Middle frontal gyrus (tissue), 1 donor: ENCODE data around the gene TTLL9.
"Not testable (repeated sequence)": the region's sequence is repeated elsewhere in the genome, so short reads cannot be mapped to it uniquely, and the experiment has no call there.

Experiments
- DNase-seq: peaks from one replicate; pipeline ENCODE4 v3.0.0-alpha.2; 2015; ENCODE audit warnings: low spot score; ENCODE audit errors: extremely low spot score

TTLL9 gene

DNA sequence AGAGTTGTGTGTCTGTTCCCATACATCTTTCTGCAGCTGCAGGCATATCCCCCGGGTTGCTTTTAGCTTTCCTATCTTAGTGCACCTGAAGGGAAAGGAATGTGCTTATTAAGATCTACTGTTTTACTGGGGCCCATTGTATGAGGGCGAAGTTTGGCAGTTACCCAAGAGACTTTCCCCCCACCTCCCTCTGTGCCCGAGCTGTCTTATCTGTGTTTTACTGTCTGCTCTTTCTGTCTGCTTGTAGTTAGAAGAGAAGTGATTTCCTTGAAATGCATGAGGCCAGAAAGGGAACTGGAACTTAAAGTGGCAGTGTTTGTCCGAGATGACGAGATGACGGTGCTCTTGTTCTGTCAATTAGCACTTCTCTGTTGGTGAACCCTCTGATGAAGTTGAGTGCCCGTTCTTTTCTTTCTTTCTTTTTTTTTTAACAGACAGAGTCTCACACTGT is 47.6 kb downstream of the TTLL9 start:
- DNase-seq, result not testable (repeated sequence)

DNA sequence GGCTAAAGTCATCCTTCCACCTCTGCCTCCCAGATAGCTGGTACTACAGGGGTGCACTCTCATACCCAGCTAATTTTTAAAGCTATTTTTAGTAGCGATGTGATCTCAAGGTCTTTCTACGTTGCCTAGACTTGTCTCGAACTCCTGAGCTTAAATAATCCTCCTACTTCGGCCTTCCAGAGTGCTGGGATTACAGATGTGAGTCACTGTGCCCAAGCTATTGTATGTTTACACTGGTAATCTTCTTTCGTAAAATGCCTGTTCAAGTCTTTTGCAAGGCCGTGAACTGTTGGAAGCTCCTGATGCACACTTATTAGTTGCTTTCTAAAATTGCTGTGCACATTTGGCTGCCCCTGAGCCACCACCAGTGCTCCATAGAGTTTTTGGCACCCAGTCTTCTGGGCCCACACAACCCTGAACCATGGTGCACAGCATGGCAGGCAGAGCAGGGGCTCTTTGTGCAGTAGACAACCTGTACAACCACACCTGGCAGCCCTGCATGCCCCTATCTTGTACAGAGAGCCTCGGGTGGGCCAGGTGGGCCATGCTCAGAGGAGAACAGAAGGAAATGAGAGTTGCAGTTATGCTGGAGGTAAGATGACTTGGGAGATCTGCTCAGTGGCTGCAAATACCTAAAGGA is 48.2 kb downstream of the TTLL9 start:
- no peak for DNase-seq

DNA sequence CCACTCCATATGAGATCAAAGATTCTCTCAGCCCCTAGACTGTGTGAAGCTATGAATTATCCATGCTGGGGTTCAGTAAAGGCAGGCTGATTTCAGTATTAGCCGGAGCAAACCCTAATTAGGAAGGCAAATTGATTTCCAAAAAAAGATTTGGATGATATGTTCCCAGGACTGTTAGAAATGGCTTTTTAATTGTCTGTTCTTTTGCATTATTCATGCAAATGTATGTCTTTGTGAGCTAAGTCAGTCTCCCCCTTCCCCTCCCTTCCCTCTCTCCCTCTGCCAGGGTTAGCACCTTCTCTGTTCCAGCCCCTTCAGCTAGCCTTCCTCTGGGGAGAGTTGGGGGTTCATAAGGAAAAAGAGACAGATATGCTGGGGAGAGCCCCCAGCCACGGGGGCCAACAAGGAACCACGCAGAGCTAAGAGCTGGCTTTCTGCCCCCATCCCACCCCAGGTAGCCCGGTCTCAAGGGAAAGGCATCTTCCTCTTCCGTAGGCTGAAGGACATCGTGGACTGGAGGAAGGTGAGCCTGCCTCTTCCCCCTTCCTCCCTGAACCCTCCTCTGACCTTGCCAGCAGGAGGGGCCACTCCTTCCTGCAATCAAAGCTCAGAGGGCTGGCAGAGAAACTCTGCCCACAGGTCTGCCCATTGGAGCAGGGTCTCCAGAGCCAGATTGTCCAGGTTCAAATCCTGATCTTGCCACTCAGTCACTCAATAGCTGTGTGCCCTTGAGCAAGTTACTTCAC is 49.1 kb downstream of the TTLL9 start:
- DNase-seq, result no peak

DNA sequence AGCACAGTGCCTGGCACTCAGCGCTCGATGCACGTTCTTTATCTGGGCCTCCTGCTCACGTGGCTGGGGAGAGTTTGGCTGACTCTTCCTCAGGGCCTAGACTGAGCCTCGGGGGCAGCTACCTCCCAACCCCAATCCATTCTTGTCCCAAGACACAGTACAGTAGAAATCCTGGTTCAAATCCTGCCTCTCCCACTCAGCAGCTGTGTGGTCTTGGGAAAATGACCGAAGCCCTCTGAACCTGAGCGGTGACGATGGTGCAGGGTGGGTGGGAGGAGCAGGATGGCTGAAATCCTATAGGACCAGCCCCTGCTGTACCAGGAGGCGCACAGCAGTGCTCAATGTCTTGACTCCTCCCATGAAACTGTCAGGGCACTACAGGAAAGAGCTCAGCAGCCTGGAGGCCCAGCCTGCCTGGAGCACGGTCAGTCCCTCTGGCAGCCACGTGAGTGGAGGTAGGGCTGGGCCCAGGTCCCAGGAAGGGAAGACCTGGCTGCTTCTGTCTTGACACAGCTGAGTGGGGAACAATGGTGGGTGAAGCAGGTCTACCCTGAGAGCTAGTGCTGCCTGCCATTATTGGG is 49.9 kb downstream of the TTLL9 start:
- no peak for DNase-seq

DNA sequence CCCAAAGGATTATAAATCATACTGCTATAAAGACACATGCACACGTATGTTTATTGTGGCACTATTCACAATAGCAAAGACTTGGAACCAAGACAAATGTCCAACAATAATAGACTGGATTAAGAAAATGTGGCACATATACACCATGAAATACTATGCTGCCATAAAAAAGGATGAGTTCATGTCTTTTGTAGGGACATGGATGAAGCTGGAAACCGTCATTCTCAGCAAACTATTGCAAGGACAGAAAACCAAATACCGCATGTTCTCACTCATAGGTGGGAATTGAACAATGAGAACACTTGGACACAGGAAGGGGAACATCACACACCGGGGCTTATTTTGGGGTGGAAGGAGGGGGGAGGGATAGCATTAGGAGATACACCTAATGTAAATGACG is 51.0 kb downstream of the TTLL9 start:
- not testable (repeated sequence) for DNase-seq

DNA sequence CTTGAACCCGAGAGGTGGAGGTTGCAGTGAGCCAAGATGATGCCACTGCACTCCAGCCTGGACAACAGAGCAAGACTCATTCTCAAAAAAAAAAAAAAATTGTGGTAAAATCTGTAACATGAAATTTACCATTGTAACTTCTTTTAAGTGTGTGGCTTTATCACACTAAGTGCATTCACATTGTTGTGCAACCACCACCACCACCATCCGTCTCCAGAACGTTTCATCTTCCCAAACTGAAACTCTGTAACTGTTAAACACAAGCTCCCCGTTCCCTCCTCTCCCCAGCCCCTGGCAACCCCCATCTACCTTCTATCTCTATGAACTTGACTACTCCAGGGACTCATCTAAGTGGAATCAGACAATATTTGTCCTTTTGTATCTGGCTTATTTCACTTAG is 51.7 kb downstream of the TTLL9 start:
- no peak for DNase-seq

DNA sequence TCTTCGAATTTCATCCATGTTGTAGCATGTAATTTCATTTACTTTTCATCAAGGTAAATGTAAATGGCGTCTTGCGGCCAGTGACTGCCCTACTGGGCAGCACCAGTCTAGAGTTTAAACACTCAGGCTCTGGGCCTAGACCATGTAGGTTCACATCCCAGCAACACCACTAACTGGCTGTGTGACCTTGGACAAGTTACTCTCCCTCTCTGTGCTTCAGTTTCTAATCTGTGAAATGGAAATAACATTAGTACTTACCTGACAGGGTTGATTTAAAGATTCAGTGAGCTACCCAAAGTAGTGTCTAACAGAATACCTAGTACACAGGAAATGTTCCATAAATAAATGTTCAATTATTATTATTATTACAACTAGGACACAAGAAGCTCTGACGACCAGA is 52.2 kb downstream of the TTLL9 start:
- DNase-seq, result no peak

DNA sequence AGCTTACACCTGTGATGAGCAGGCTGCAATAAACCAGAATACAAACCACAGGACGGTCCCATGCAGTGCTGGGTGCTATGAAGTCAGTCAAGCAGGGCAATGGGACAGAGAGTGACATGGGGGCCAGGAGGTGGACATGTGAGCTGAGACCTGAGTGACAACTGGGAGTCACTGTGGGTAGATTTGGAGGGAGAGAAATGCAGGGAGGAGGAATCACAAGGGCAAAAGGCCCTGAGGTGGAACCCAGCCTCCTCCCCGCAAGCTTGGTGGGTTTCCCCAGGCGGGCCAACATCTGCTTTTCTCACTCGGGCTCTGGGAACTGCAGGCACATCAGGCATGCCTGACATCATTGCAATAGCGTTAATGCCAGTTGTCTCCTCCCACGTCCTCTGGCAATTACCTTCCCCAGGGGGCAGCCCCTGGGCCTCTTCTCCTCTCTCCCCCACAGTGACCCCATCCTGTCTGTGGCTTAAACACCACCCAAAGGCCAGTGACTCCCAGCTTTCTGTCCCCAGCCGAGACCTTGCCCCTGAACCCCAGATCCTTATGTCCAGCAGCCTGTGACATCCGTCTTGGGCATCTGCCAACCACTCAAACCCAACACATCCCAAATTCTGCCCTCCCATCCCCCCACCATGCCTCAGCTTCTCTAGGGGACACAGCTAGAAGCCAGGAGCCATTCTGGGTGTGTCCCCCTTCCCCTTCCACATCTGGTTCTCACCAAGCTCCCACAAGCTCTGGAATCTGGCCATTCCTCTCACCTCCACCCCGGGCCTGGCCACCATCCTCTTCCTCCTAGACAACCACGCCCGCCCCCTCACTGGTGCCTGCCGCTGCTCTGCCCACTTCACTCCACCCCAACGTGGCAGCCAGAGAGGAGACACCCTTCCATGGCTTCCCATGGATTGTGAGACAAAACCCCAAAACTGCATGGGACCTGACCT is 53.2 kb downstream of the TTLL9 start:
- no peak for DNase-seq

DNA sequence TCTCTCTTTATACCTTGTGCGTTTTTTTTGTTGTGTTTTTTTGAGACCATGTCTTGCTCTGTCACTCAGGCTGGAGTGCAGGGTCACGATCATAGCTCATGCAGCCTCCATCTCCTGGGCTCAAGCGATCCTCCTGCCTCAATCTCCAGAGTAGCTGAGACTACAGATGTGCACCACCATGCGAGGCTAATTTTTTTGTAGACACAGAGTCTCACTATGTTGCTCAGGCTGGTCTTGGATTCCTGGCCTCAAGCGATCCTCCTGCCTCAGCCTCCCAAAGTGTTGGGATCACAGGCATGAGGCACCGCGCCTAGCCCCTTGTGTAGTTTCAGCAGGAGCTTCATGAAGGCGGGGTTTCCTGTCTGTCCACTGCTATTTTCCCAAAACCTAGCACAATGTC is 54.1 kb downstream of the TTLL9 start:
- DNase-seq, result no peak

DNA sequence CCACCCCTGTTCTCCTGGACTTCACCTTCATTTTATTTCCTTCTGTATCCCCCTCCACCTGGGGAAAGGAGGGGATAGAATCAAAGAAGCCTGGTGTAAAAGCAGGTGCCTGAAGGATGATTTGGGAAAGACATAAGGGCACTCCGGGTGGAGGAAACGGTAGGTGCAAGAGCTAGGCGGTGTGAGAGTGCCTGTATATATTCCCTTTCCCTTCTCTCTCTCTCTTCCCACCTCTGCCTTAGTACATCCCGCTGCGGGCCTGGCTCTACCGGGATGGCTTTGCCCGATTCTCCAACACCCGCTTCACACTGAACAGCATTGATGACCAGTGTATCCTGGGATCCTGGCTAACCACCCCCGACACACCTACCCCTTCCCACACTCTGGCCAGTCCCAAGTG is 55.2 kb downstream of the TTLL9 start:
- DNase-seq, result no peak

DNA sequence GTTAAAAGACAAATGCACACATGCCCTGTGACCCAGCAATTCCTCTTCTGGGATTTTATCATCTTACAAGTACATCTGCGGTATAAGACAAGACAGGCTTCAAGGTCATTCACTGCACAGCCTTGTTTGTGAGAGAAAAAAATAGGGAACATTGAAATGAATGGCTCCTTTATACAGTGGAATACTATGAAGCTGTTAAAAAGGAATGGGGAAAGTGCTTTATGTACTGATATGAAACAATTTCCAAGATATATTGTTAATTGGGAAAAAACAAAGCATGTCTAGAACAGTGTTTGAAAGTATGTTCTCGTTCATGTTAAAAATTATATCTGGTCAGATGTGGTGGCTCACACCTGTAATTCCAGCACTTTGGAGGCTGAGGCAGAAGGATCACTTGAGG is 56.1 kb downstream of the TTLL9 start:
- no peak for DNase-seq

DNA sequence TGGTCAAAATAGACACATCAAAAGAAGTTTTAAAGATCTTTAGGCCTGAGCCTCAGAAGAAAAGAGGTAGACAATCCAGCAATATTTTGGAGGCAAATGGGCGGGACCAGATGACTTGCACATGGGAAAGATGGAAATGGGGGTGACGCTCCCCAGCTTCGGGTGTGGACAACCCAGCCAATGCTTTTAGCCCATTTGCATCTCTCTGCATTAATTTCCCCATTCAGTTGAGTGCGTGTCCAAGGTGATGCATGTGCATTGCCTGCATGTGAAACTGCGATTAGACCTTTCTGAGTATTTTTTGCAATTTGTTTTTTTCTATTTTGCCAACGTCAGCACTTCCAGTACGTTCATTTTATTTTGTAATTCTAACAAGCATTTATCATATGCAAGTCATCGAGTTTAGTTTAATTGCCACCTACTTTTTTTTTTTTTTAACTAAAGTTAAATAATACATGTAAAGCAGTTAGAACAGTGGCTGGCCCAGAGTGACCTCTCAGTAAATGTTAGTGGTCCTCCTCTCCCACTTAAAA is 57.3 kb downstream of the TTLL9 start:
- no peak for DNase-seq

DNA sequence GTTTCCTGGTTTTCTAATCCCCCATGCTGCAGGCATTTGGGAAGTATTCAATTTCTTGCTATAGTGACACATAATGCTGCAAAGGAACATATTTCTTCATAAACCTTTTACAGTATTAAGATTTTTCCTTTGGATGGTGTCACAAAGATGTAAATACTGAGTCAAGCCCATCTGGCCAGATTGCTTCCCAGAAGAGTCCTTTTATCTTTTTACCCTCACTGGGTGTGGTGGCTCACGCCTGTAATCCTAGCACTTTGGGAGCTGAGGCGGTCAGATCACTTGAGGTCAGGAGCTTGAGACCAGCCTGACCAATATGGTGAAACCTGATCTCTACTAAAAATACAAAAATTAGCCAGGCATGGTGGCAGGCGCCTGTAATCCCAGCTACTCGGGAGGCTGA is 59.2 kb downstream of the TTLL9 start:
- not testable (repeated sequence) for DNase-seq

DNA sequence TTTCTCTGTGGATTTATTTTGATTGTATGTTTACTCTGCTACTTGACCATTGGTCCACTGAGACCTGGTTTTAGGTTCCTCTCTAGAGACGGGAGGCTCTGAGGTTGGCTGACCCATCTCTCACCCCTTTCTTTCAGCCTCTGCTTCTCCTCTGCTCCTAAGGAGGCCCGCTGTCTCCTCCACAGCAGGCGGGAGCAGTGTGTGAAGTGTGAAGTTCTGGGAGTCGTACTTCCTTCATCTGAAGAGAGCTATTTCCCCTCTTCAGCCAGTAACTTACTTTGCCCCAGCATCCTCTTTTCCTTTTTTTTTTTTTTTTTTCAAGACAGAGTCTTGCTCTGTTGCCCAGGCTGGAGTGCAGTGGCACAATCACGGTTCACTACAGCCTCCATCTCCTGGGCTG is 60.3 kb downstream of the TTLL9 start:
- no peak for DNase-seq

DNA sequence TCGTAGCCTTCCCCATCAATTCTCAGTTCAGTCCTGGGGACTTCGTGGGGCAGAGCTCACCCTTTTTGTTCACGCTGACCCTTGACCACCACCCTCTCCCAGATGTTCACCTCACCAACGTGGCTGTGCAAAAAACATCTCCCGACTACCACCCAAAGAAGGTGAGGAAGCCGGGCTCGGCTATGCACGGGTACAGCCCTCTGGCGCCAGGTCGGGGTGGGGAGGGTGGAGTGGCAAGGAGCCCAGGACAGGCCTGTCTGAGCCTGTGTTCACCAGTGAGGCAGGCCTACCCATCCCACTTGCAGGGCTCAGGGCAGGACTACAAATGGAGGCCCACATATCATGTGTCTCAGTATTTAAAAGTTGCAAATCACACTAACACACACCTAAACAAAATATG is 63.3 kb downstream of the TTLL9 start:
- DNase-seq, result no peak

DNA sequence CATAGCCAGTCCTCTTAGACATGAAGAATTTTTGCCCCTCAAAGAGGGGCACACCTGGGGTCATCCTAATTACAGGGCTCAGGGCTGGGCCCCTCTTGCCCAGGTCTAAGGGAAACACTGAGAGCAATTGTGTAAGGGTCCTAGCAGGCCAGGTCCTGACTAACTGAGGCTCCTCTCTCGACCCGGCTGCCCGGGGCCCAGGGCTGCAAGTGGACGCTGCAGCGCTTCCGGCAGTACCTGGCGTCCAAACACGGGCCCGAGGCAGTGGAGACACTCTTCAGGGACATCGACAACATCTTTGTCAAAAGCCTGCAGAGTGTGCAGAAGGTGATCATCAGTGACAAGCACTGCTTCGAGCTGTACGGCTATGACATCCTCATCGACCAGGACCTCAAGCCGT is 64.1 kb downstream of the TTLL9 start:
- no peak for DNase-seq

DNA sequence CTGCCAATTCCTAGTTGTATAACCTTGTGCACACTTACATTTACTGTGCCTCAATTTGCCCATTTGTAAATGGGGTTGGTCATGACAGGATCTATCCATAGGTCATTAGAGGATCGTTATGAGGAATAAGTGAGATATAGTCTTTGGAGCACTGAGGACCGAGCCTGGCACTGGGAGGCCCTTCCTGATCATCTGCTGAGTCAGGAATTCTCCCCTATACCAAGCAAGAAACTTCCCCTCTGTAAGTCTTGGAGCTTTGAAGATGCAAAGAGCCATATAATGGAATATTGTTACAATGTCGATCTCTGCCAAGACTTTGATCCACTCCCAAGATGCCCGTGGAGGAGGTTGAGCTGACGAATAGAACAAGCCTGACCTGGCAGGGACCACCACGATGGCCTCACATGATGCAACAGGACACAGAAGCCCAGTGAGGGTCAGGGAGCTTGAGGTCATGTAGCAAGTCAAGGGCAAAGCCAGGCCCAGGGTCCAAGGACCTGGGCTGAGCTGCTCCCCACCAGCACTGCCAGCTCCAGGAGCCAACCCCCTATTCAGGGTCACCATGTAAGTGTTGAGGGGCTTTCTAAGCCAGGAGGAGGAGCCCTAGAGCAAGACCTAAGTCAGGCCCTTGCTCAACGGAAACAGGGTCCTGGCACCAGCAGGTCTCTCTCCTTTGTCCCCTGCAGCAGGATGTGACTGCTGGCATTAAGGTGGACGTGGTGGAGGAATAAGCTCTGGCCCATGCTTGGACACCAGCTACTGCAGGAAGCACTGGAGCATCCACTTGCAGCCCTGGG is 64.7 kb downstream of the TTLL9 start:
- no peak for DNase-seq

DNA sequence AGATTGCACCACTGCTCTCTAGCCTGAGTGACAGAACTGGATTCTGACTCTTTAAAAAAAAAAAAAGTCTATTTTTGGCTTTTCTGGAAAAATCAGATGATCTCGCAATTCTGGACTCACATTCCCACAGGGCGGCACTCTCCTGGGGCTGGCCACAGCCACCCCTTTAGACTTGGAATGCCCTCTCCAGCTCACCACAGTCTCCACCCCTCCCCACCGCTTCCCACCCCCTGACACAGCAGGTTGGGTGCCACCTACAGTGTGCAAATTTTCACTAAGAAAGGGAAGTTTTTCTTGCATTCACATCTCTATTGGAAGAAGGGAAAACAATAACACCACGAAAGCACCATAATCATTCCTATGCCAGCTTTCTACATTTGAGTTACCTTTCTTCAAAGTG is 66.0 kb downstream of the TTLL9 start:
- DNase-seq, result no peak

DNA sequence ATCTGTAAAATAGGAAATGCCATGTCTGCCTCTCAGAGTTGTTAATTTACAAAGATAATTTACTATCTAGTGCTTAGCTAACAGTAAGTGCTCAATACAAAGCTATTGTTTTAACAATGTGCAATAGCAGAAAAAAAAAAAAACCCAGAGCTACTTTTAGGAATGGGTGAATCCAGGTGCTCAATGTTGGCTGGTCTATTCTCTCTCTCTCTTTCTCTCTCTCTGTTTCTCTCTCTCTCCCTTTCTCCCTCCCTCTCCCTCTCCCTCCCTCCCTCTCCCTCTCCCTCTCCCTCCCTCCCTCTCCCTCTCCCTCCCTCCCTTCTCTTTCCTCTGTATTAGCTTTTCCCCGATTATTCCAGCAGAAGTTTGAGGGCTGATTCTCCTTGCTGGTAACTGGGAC is 67.4 kb downstream of the TTLL9 start:
- no peak for DNase-seq

DNA sequence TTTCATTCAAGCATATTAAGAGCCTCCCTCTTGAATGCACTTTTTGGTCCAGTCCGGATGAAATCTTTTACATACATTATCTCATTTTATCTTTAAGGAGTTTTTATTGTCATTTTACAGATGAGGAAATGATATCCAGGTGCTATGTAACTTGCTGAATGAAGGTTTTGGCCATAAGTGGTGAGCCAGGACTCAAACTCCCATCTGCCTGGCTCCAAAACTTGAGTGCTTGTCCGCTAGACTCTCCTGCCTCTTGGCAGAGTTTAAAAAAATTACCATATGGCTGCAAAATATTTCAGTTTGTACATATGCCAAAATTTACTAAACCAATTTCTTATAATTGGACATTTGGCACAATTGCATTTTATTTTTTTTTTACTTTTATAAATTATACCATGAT is 69.2 kb downstream of the TTLL9 start:
- no peak for DNase-seq

DNA sequence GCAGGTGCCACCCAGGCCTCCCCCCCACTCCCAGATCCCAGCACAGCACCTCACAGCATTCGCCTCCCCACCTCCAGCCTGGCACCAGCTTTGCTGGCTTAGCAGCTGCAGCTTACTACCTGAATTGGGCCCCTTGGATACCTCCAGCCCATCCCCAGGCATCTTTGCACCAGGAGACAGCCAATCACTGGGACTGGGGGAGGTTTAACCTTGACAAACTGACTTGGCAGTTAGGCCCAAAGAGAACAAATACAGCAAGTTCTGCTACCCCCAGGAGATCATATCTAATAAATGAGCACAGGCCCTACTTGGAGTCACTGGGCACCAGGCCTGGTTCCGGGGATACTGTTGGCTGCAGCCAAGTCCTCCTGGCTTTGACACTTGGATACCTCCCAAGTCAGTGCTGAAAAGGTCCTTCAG is 72.6 kb downstream of the TTLL9 start:
- no peak for DNase-seq
